A673 (cell line): ENCODE data around the gene TXNRD3. TPM values are rescaled to one million over a fixed set of nuclear protein-coding genes. Genes with fewer than 3 reads are reported as not detected.

Experiments used
- BruUV-seq: library from RNA; stranded (reverse); fragments of 400-500 nt; replicated peaks from 2 replicates; lab custom pipeline; 2021; lab: Mats Ljungman, UMichigan
- CTCF ChIA-PET: fragments of 300-600 bp; sonication (Branson Sonifier 250); formaldehyde crosslinking; loops from one replicate; lab custom pipeline; 2022; ENCODE audit warnings: antibody characterized with exemption; lab: Charles Lee
- POLR2A ChIA-PET: fragments of 300-600 bp; sonication (Branson Sonifier 250); formaldehyde crosslinking; loops from one replicate; lab custom pipeline; 2022; ENCODE audit warnings: antibody characterized with exemption; ENCODE audit not compliant: low non-redundant PET; lab: Charles Lee
- DNase-seq: peaks from one replicate; pipeline ENCODE4 v3.0.0-alpha.2; 2015; ENCODE audit warnings: low spot score
- H3K27ac ChIP-seq: fragments of 200-600 bp; sonication (generic); 2 replicates; pipeline ENCODE4 v1.5.1; 2016; ENCODE audit warnings: mixed run types, low read depth, mild to moderate bottlenecking, mixed read lengths, antibody characterized with exemption, low read length; ENCODE audit not compliant: poor library complexity, severe bottlenecking
- H3K27me3 ChIP-seq: fragments of 200-600 bp; sonication (generic); replicated peaks from 2 replicates; pipeline ENCODE4 v1.6.1; 2017; ENCODE audit warnings: mixed run types, low read depth, mild to moderate bottlenecking, mixed read lengths, antibody characterized with exemption, low read length; ENCODE audit not compliant: insufficient read depth, poor library complexity
- H3K36me3 ChIP-seq: fragments of 200-600 bp; sonication (generic); 2 replicates; pipeline ENCODE4 v1.6.1; 2016; ENCODE audit warnings: mixed run types, mild to moderate bottlenecking, mixed read lengths, antibody characterized with exemption, low read length; ENCODE audit not compliant: insufficient read depth, poor library complexity, severe bottlenecking
- H3K4me1 ChIP-seq: fragments of 200-600 bp; sonication (generic); 2 replicates; pipeline ENCODE4 v1.6.1; 2017; ENCODE audit warnings: mixed run types, mild to moderate bottlenecking, mixed read lengths, antibody characterized with exemption, low read length; ENCODE audit not compliant: insufficient read depth, poor library complexity, severe bottlenecking
- H3K4me3 ChIP-seq: fragments of 200-600 bp; sonication (generic); 2 replicates; pipeline ENCODE4 v1.5.1; 2016; ENCODE audit warnings: low read depth, mixed run types, mild to moderate bottlenecking, mixed read lengths, low read length; ENCODE audit not compliant: poor library complexity, severe bottlenecking
- H3K9me3 ChIP-seq: fragments of 200-600 bp; sonication (generic); 2 replicates; pipeline ENCODE4 v1.6.1; 2016; ENCODE audit warnings: mixed run types, low read depth, mild to moderate bottlenecking, mixed read lengths, antibody characterized with exemption, low read length; ENCODE audit not compliant: poor library complexity, severe bottlenecking
- CTCF ChIP-seq: fragments of 300-800, 200-600 bp; sonication (generic); conservative IDR thresholded peaks from 2 replicates; pipeline ENCODE4 v1.5.1; 2017; ENCODE audit warnings: low read depth, mild to moderate bottlenecking, antibody characterized with exemption, low read length, moderate library complexity, mixed read lengths
- EZH2 ChIP-seq: fragments of 200-600 bp; sonication (generic); IDR thresholded peaks from 2 replicates; pipeline ENCODE4 v1.6.1; 2017; ENCODE audit warnings: borderline replicate concordance, low read depth, mild to moderate bottlenecking, mixed read lengths, antibody characterized with exemption, low read length; ENCODE audit not compliant: poor library complexity, severe bottlenecking
- intact Hi-C: fragments of 100-400 bp; cut with micrococcal nuclease; formaldehyde crosslinking; loops from one replicate; pipeline ENCODE4 v1.10.0; 2022; ENCODE audit not compliant: unreplicated experiment
- total RNA-seq: library from RNA; stranded (reverse); gene quantifications from 2 replicates; pipeline ENCODE4 v1.2.3, GENCODE V29; 2021

Gene TXNRD3
- total RNA-seq, 1 experiment from 2014 or later: 4.1 TPM

DNA sequence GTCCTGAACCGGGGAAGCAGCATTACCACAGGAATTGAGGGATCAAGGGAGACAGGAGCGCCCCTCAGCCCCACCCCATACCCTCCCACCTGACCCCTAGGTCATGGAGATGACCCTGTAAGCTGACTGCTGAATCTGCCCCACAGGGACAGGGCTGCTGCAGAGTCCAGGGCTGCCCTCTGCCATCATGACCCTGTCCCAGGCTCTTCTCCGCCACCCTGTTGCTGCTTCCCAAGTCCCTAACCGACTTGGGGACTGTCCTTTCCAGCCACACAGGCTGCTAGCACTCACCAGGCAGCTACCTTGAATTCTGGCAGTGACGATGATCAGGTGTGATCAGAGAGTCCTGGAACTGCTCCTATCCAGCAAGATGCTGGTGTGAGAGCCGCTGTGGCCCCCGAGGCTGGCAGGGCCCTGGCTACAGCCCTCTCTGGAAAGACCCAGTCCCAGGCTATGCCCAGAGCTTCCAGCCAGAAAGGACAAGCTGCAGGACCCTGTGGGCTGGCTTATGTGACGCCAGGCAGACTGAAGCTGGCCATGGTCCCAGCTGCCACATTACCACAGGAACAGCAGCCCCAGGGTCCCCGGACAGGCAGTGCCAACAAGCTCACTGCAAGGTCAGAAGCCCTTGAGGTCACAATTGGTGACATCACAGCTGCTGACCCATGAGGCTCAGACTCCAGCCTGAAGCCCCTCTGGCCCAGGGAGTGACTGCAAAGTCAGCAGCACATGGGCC is 96.4 kb downstream of the TXNRD3 start, which contains the start of gene C3orf22:
Gene C3orf22, minus strand, starts transcription at position 597 of the 736 bp plus-strand sequence. CDS start 5,542 bp downstream, outside the sequence.
- H3K4me3 ChIP-seq: no peak within 1 kb of the TSS
- H3K27me3 ChIP-seq: peaks cover 11% of the 10 kb centered on the region
- TF ChIP-seq CTCF: no peak
- TF ChIP-seq EZH2: no peak
- POLR2A ChIA-PET: no interaction called here
- DNase-seq: no peak
- H3K4me1 ChIP-seq: no peaks in the 10 kb centered on the region
- peaks cover 6% of the 10 kb centered on the region for H3K9me3 ChIP-seq
- H3K36me3 ChIP-seq: no peaks in the 10 kb centered on the region
- intact Hi-C loops: no loop called here
- no peak within 1 kb of the TSS for H3K27ac ChIP-seq
- CTCF ChIA-PET: no interaction called here
- BruUV-seq: no TSS peak

GRCh38 chr3:126557761-126558160 is 97.2 kb downstream of the TXNRD3 start:
- ChIA-PET POLR2A (no interaction called here), CTCF (no interaction called here)
- no peak for DNase-seq
- intact Hi-C loops: no loop called here
- TF ChIP-seq EZH2 (no peak), CTCF (no peak)
- peaks cover 4% of the 10 kb centered on the region for H3K9me3 ChIP-seq
- no peak overlapping the region for H3K27ac ChIP-seq
- H3K36me3 ChIP-seq: no peaks in the 10 kb centered on the region
- no peaks in the 10 kb centered on the region for H3K4me1 ChIP-seq
- H3K4me3 ChIP-seq: no peak overlapping the region
- no TSS peak for BruUV-seq
- H3K27me3 ChIP-seq: peaks cover 3% of the 10 kb centered on the region

DNA sequence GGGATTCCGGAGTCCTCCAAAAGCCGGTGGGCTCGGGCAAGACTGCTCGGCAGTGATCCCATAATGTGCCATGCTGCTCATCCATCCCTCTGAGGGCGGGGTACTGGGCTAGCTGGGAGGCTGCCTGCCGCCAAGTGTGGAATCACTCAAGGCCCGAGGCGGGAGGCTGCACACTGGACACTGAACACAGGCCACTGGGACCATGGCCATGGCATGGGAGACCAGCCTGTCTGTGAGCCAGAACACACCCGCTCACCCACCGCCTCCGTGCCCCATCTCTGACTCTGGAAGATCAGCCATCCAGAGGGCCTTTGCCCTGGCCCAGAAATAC is 97.5 kb downstream of the TXNRD3 start:
- H3K27me3 ChIP-seq: no peaks in the 10 kb centered on the region
- no peak overlapping the region for H3K4me3 ChIP-seq
- no peaks in the 10 kb centered on the region for H3K36me3 ChIP-seq
- BruUV-seq: no TSS peak
- no peaks in the 10 kb centered on the region for H3K4me1 ChIP-seq
- intact Hi-C loops: no loop called here
- TF ChIP-seq CTCF (no peak), EZH2 (no peak)
- H3K9me3 ChIP-seq: peaks cover under 1% of the 10 kb centered on the region
- no peak overlapping the region for H3K27ac ChIP-seq
- CTCF ChIA-PET: no interaction called here
- POLR2A ChIA-PET: no interaction called here
- no peak for DNase-seq

Other genes with a start within 250 kb of the TXNRD3 start
- gene ZXDC, start 179.2 kb downstream of the TXNRD3 start, total RNA-seq: 61.1 and 63.2 TPM in 2 replicates
- gene UROC1, start 137.4 kb downstream of the TXNRD3 start, total RNA-seq: not detected in 2 replicates
- 0.35 TPM in 1 of 2 replicates, not detected in the other for gene CHST13, start 131.0 kb downstream of the TXNRD3 start, total RNA-seq
- not detected in 2 replicates for gene C3orf22, start 96.2 kb downstream of the TXNRD3 start, total RNA-seq
- 23.3 and 24.8 TPM in 2 replicates for gene CHCHD6, start 49.1 kb upstream of the TXNRD3 start, total RNA-seq